GM23338 (cell line): ENCODE results near the gene COL4A2. TPM values are rescaled to one million over a fixed set of nuclear protein-coding genes. Genes with fewer than 3 reads are reported as not detected.
A peak's percentile ranks its signal among the peaks of the same experiment; 100 is the strongest.

Experiments used
- ATAC-seq: fragments of 200-7000 bp; cut with Tn5 transposase; 3 replicates; pipeline ENCODE4 v1.9.1; 2020
- DNase-seq: peaks from one replicate; pipeline ENCODE4 v3.0.0-alpha.2; 2015; ENCODE audit warnings: low spot score
- H2AFZ ChIP-seq: fragments of 200-600 bp; sonication (generic); 2 replicates; pipeline ENCODE4 v1.8.0; 2016; ENCODE audit warnings: antibody characterized with exemption, mild to moderate bottlenecking, moderate library complexity
- H3F3A ChIP-seq: fragments of 200-600 bp; sonication (generic); replicated peaks from 2 replicates; pipeline ENCODE4 v1.8.0; 2017; ENCODE audit warnings: antibody characterized with exemption, mixed run types, low read depth
- H3K27ac ChIP-seq: fragments of 200-600 bp; sonication (generic); 2 replicates; pipeline ENCODE4 v1.6.1; 2016; ENCODE audit warnings: low read depth
- H3K27me3 ChIP-seq: fragments of 200-600 bp; sonication (generic); 2 replicates; pipeline ENCODE4 v1.8.0; 2016; ENCODE audit warnings: mild to moderate bottlenecking, mixed run types, moderate library complexity; ENCODE audit not compliant: insufficient read depth
- H3K36me3 ChIP-seq: fragments of 200-600 bp; sonication (generic); 2 replicates; pipeline ENCODE4 v1.8.0; 2016; ENCODE audit warnings: mild to moderate bottlenecking; ENCODE audit not compliant: insufficient read depth
- H3K4me1 ChIP-seq: fragments of 200-600 bp; sonication (generic); 2 replicates; pipeline ENCODE4 v1.8.0; 2016; ENCODE audit warnings: mild to moderate bottlenecking, moderate library complexity; ENCODE audit not compliant: insufficient read depth
- H3K4me2 ChIP-seq: fragments of 200-600 bp; sonication (generic); 2 replicates; pipeline ENCODE4 v1.7.1; 2017; ENCODE audit warnings: mixed run types
- H3K4me3 ChIP-seq: fragments of 200-600 bp; sonication (generic); 2 replicates; pipeline ENCODE4 v1.6.1; 2016; ENCODE audit warnings: mixed run types
- H3K79me2 ChIP-seq: fragments of 200-600 bp; sonication (generic); replicated peaks from 2 replicates; pipeline ENCODE4 v1.8.0; 2017; ENCODE audit warnings: mild to moderate bottlenecking; ENCODE audit not compliant: insufficient read depth
- H3K9me2 ChIP-seq: fragments of 200-600 bp; sonication (generic); 2 replicates; pipeline ENCODE4 v1.8.0; 2017; ENCODE audit not compliant: insufficient read depth
- H4K20me1 ChIP-seq: fragments of 200-600 bp; sonication (generic); replicated peaks from 2 replicates; pipeline ENCODE4 v1.8.0; 2017; ENCODE audit warnings: mild to moderate bottlenecking; ENCODE audit not compliant: insufficient read depth
- H3K27ac Mint-ChIP-seq: 2 replicates; pipeline ENCODE4 v1.8.0; 2020; ENCODE audit warnings: inconsistent platforms, mild to moderate bottlenecking, moderate library complexity, mixed read lengths
- H3K27me3 Mint-ChIP-seq: 3 replicates; pipeline ENCODE4 v1.8.0; 2022; ENCODE audit warnings: low read depth, mild to moderate bottlenecking, moderate library complexity, mixed read lengths, inconsistent platforms; ENCODE audit not compliant: insufficient read depth, poor library complexity
- H3K36me3 Mint-ChIP-seq: 3 replicates; pipeline ENCODE4 v1.8.0; 2021; ENCODE audit warnings: low read depth, mild to moderate bottlenecking, inconsistent platforms, moderate library complexity, mixed read lengths
- H3K4me1 Mint-ChIP-seq: 3 replicates; pipeline ENCODE4 v1.8.0; 2020; ENCODE audit warnings: mild to moderate bottlenecking, inconsistent platforms, mixed read lengths
- H3K4me3 Mint-ChIP-seq: 3 replicates; pipeline ENCODE4 v1.8.0; 2021; ENCODE audit warnings: moderate library complexity, mild to moderate bottlenecking, inconsistent platforms, mixed read lengths
- H3K9me3 Mint-ChIP-seq: 3 replicates; pipeline ENCODE4 v1.8.0; 2020; ENCODE audit warnings: moderate library complexity, mild to moderate bottlenecking, inconsistent platforms, mixed read lengths
- CREB1 ChIP-seq: fragments of 250-450 bp; sonication (Bioruptor Pico); IDR thresholded peaks from 2 replicates; pipeline ENCODE4 v1.5.0; 2020; ENCODE audit warnings: low read depth, mild to moderate bottlenecking, moderate library complexity
- EZH2 ChIP-seq: fragments of 200-600 bp; sonication (generic); IDR thresholded peaks from one replicate; pipeline ENCODE4 v1.8.0; 2017; ENCODE audit warnings: antibody characterized with exemption, mild to moderate bottlenecking, low read depth; ENCODE audit not compliant: unreplicated experiment
- EZH2phosphoT487 ChIP-seq: fragments of 200-600 bp; sonication (generic); IDR thresholded peaks from one replicate; pipeline ENCODE4 v1.8.1; 2018; ENCODE audit warnings: antibody characterized with exemption; ENCODE audit not compliant: unreplicated experiment
- ZNF462 ChIP-seq: fragments of 250-450 bp; sonication (Bioruptor Pico); IDR thresholded peaks from 2 replicates; pipeline ENCODE4 v1.5.0; 2020; ENCODE audit warnings: mild to moderate bottlenecking, moderate library complexity
- polyA plus RNA-seq: library from polyadenylated mRNA; unstranded; fragments of >200 nt; fragmentation: Nextera tagmentation; extraction: Ambion mirVana; gene quantifications from 2 replicates; pipeline ENCODE4 v1.2.1, GENCODE V29; 2016
- total RNA-seq: library from RNA; depleted of rRNA; stranded (reverse); fragments of >200 nt; shearing (Covaris generic); gene quantifications from 2 replicates; pipeline ENCODE4 v1.2.3, GENCODE V29; 2014

COL4A2 gene
- total and polyA plus RNA-seq, 2 experiments from 2014 or later: 37.4 to 131 TPM

DNA sequence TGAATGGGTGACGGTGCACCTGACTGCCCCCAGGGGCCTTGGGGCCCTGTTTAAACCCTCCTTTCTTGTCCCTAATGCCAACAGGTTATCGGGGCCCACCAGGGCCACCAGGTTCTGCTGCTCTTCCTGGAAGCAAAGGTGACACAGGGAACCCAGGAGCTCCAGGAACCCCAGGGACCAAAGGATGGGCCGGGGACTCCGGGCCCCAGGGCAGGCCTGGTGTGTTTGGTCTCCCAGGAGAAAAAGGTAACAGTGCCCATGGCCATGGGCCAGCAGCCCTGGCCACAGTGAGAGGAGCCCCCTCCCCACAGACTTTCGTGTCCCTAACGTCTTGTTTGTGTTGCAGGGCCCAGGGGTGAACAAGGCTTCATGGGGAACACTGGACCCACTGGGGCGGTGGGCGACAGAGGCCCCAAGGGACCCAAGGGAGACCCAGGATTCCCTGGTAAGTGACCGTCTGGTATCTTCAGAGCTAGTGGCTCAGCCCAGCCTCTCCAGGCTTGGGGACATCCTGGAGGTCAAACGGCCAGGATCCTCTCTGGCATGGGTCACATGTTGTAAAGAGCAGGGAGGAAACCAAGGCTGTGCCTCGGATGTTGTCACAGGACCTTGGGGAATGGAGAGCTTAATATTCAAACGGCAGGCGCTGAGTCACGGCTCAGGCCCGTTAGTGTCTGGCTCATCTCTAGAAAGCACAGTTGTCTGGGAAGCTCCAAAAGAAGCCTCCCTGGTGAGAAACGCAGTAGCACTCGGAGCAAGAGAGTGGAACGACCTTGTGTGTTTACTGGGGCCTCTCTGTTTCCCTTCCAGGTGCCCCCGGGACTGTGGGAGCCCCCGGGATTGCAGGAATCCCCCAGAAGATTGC lies 196.2 kb downstream of the COL4A2 start:
- no peaks in the 10 kb centered on the region for H3K4me1 Mint-ChIP-seq
- H3K27ac ChIP-seq: no peak overlapping the region
- no peak for TF ChIP-seq ZNF462 (CRISPR knock-in tag)
- TF ChIP-seq EZH2: no peak
- no peaks in the 10 kb centered on the region for H3K9me3 Mint-ChIP-seq
- H3K4me3 ChIP-seq: no peak overlapping the region
- H3K27me3 ChIP-seq: no peaks in the 10 kb centered on the region
- no peak overlapping the region for H2AFZ ChIP-seq
- H3K36me3 ChIP-seq: no peaks in the 10 kb centered on the region; the same call in 1 of the 2 replicates
- no peaks in the 10 kb centered on the region for H3K4me1 ChIP-seq
- H4K20me1 ChIP-seq: 0 out of 2 replicates have a peak, but pooled peaks cover 2% of the 10 kb centered on the region
- ATAC-seq (no peak), DNase-seq (no peak)
- peak overlapping the region; percentile 84 for H3K27ac Mint-ChIP-seq
- H3F3A ChIP-seq: no peaks in the 10 kb centered on the region
- no peak overlapping the region for H3K4me2 ChIP-seq
- no peak overlapping the region for H3K4me3 Mint-ChIP-seq
- H3K79me2 ChIP-seq: no peaks in the 10 kb centered on the region
- no peaks in the 10 kb centered on the region for H3K9me2 ChIP-seq
- peaks cover 53% of the 10 kb centered on the region for H3K36me3 Mint-ChIP-seq
- H3K27me3 Mint-ChIP-seq: peaks cover 4% of the 10 kb centered on the region

- Mint-ChIP-seq H3K9me3 (no peaks in the 10 kb centered on the region), H3K4me1 (no peaks in the 10 kb centered on the region), H3K27ac (no peak overlapping the region), H3K4me3 (no peak overlapping the region), H3K36me3 (peaks cover 45% of the 10 kb centered on the region), H3K27me3 (peaks cover 4% of the 10 kb centered on the region)
- Histone ChIP-seq H3K79me2 (no peaks in the 10 kb centered on the region), H3K36me3 (no peaks in the 10 kb centered on the region; the same call in 1 of the 2 replicates), H3K4me1 (no peaks in the 10 kb centered on the region), H2AFZ (no peak overlapping the region), H3K4me2 (no peak overlapping the region), H4K20me1 (0 out of 2 replicates have a peak, but pooled peaks cover 2% of the 10 kb centered on the region), H3F3A (no peaks in the 10 kb centered on the region), H3K4me3 (no peak overlapping the region), H3K9me2 (no peaks in the 10 kb centered on the region), H3K27me3 (no peaks in the 10 kb centered on the region), H3K27ac (no peak overlapping the region)
- DNase-seq (no peak), ATAC-seq (no peak)
- TF ChIP-seq ZNF462 (CRISPR knock-in tag) (no peak), CREB1 (CRISPR knock-in tag) (no peak), EZH2phosphoT487 (no peak)
Observed at GRCh38 chr13:110503979-110504499, 197.0 kb downstream of the COL4A2 start.
